ENCODE measurements around the gene LARP1.

DNA sequence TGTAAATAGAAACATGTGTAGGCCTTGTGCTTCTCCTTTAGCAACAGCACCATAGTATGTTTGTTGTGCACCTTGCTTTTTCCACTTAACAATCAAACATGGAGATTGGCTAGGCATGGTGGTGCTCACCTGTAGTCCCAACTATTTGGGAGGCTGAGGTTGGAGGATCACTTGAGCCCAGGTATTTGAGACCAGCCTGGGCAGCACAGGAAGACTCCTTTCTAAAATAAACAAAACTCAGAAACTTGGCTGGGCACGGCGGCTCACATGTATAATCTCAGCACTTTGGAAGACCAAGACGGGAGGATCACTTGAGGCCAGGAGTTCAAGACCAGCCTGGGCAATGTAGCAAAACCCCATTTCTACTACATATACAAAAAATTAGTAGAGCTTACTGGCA lies 96.2 kb downstream of the LARP1 start:
- TF ChIP-seq, protein P1, sequence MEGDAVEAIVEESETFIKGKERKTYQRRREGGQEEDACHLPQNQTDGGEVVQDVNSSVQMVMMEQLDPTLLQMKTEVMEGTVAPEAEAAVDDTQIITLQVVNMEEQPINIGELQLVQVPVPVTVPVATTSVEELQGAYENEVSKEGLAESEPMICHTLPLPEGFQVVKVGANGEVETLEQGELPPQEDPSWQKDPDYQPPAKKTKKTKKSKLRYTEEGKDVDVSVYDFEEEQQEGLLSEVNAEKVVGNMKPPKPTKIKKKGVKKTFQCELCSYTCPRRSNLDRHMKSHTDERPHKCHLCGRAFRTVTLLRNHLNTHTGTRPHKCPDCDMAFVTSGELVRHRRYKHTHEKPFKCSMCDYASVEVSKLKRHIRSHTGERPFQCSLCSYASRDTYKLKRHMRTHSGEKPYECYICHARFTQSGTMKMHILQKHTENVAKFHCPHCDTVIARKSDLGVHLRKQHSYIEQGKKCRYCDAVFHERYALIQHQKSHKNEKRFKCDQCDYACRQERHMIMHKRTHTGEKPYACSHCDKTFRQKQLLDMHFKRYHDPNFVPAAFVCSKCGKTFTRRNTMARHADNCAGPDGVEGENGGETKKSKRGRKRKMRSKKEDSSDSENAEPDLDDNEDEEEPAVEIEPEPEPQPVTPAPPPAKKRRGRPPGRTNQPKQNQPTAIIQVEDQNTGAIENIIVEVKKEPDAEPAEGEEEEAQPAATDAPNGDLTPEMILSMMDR (IDR thresholded peaks at IDR 0.05; ENCODE audit: insufficient read depth, low read length, poor library complexity, severe bottlenecking), result no peak
- no peak for TF ChIP-seq EZH2phosphoT487 (conservative IDR thresholded peaks at IDR 0.05; ENCODE audit: low read length)
